ENCODE measurements around the gene ABHD16B. TPM values are rescaled to one million over a fixed set of nuclear protein-coding genes. Genes with fewer than 3 reads are reported as not detected.

The ABHD16B gene
- total RNA-seq (2022; extraction: Qiagen RNA extraction) = 0.08 to 0.13 TPM in 2 of 5 replicates, not detected in the others

DNA sequence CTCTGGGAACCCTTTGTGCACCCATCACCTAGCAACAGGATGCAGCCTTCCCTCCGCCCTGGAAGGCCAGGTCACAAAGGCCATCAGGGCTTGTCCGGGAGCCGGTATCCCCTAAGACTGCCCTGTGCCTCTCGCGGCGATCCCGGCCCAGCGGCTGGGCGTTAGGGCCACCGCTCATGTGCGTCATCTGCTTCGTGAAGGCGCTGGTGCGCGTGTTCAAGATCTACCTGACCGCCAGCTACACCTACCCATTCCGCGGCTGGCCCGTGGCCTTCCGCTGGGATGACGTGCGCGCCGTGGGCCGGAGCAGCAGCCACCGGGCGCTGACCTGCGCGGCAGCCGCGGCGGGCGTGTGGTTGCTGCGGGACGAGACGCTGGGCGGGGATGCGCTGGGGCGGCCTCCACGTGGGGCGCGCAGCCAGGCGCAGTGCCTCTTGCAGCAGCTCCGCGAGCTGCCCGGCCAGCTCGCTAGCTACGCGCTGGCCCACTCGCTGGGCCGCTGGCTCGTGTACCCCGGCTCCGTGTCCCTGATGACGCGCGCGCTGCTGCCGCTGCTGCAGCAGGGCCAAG is at the start of gene ABHD16B:
TSS of gene ABHD16B (plus strand) at position 134 of the 570 bp plus-strand sequence. CDS start at position 177, 43 bp downstream.

DNA sequence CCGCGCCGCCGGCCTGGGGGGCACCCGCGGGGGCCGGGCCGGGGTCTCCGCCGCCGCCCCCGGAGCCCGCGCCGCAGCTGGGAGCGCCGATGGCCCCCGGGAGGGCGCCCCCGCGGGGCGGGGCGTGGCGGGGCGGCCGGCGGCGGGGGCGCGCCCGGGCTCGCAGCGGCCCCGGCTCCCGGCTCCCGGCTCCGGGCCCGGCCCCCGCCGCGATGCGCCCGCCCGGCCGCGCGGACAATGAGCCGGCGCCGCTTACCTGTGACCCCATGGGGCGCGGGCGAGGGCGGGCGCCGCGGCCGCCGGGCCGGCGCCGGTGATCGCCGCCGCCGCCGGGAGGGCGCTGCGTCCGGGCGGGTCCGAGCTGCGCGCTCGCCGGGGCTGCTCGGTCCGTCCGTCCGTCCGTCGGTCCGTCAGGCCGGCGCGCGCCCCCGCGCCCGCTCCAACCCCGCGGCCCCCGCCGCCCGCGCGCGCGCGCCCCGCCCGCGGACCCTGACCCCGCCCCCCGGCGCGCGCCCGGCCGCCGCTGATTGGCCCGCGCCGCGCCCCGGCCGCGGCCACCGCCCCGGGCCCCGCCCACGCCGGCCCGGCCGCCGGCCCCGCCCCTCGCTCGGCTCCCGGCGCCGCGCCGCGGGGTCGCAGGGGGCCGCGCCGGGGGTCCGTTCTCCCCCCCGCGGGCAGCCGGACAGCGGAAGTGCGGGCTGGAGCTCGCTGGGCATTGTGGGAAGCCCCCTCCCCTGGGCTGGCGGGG is 30.3 kb upstream of the ABHD16B start, which contains the start of gene ZBTB46:
TSS of gene ZBTB46 (minus strand) at position 424 of the 748 bp plus-strand sequence. CDS start 40,507 bp downstream, outside the sequence.

DNA sequence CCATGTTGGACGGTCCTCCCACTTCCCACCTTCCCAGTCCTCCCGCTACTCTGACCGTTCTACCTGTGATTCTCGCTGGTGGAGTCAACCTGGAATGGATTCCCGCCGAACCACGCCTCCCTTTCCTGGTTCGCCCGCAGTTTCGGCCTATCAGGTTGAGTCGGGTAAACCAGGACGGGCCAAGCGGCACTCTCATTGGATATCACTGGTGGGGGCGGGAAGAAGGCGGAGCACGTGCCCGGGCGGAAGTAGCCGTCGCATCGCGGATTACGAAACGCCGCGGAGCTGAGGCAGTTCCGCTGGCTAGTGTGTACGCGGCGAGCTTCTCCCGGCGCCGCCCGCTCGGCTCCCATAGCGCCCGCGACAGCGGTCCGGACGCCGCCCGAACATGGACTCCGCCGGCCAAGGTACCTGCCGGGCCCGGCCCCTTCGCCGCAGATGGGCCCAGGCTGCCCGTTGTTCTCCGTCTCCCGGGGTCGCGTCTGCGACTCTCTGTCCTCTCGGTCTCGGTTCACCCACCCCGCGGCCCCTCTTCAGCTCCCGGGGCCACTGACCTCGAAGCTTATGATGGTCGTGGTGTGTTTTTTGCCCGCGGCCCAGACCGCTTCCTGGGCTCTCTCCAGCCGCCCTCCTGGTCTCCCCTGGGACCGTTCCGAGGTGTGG is 3.8 kb downstream of the ABHD16B start, which contains the start of gene TPD52L2:
TSS of gene TPD52L2 (plus strand) at position 293 of the 663 bp plus-strand sequence. CDS start at position 389, 96 bp downstream.

DNA sequence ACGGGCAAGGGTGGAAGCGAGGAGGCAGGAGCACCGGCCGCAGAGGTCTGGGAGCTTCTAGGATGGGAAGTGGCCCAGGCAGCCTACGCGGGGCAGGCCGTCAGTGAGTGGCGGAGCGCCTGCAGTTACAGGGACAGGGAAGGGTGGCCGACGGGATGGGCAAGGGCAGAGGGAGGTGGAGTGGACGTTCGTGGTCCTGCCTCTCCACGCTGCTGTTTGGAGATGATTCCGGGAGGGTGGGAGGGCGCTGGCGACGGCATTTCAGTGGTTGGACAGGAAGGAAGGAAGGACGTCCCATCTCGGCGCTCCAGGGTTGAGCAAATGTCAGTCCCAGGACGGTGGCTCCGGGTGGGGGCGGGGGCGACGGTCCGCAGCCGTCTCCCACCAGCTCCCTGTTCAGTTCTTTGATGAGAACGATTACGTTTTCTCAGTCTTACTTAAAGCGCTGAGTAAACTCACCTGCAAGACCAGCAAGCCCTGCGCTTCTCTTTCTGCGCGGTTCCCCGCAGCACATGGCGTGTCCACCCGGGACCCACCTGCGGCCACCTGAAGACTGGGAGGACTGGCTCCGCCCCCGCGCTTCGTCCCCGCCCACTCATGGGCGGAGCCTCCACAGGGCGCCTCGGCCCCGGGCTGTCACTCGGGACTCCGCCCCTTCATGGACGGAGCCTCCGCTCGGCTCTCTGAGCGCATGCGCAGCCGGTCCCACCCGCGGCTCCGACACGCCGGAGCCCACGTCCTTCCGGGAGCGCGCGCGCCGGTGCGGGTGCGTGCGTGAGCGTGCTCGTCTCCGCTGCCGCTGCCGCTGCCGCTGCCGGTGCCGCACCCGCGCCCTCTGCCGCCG is 33.3 kb downstream of the ABHD16B start, which contains the start of gene DNAJC5:
TSS of gene DNAJC5 (plus strand) at position 769 of the 844 bp plus-strand sequence. CDS start 33,220 bp downstream, outside the sequence.

Other genes with a start within 250 kb of the ABHD16B start
- 9.7 to 10.6 TPM (median 10.2 TPM) in 5 replicates for gene GMEB2, start 234.4 kb upstream of the ABHD16B start, total RNA-seq (2022; extraction: Qiagen RNA extraction)
- 8.6 to 11.3 TPM (median 9.5 TPM) in 5 replicates for gene STMN3, start 208.1 kb upstream of the ABHD16B start, total RNA-seq (2022; extraction: Qiagen RNA extraction)
- gene RTEL1, start 203.2 kb upstream of the ABHD16B start, total RNA-seq (2022; extraction: Qiagen RNA extraction) = 4.7 to 7.2 TPM (median 6.8 TPM) in 5 replicates
- 0.28 to 0.97 TPM (median 0.77 TPM) in 5 replicates for gene TNFRSF6B, start 164.8 kb upstream of the ABHD16B start, total RNA-seq (2022; extraction: Qiagen RNA extraction)
- 33.9 to 39.1 TPM (median 38.0 TPM) in 5 replicates for gene ARFRP1, start 153.5 kb upstream of the ABHD16B start, total RNA-seq (2022; extraction: Qiagen RNA extraction)
- gene ZGPAT, start 153.5 kb upstream of the ABHD16B start, total RNA-seq (2022; extraction: Qiagen RNA extraction) = 25.1 to 27.5 TPM (median 27.0 TPM) in 5 replicates
- gene LIME1, start 124.8 kb upstream of the ABHD16B start, total RNA-seq (2022; extraction: Qiagen RNA extraction) = 5.0 to 9.8 TPM (median 8.9 TPM) in 5 replicates
- gene SLC2A4RG, start 121.7 kb upstream of the ABHD16B start, total RNA-seq (2022; extraction: Qiagen RNA extraction) = 59.0 to 100 TPM (median 93.0 TPM) in 5 replicates
- gene ZBTB46, start 30.2 kb upstream of the ABHD16B start, total RNA-seq (2022; extraction: Qiagen RNA extraction) = 0.71 to 1.0 TPM (median 0.81 TPM) in 5 replicates
- gene TPD52L2, start 3.8 kb downstream of the ABHD16B start, total RNA-seq (2022; extraction: Qiagen RNA extraction) = 131 to 146 TPM (median 133 TPM) in 5 replicates
- 27.2 to 30.6 TPM (median 28.7 TPM) in 5 replicates for gene DNAJC5, start 33.6 kb downstream of the ABHD16B start, total RNA-seq (2022; extraction: Qiagen RNA extraction)
- 25.7 to 34.2 TPM (median 31.7 TPM) in 5 replicates for gene UCKL1, start 94.9 kb downstream of the ABHD16B start, total RNA-seq (2022; extraction: Qiagen RNA extraction)
- gene ZNF512B, start 108.4 kb downstream of the ABHD16B start, total RNA-seq (2022; extraction: Qiagen RNA extraction) = 10.4 to 12.9 TPM (median 12.1 TPM) in 5 replicates
- not detected in 5 replicates for gene SAMD10, start 118.1 kb downstream of the ABHD16B start, total RNA-seq (2022; extraction: Qiagen RNA extraction)
- gene PRPF6, start 119.6 kb downstream of the ABHD16B start, total RNA-seq (2022; extraction: Qiagen RNA extraction) = 49.4 to 62.8 TPM (median 53.2 TPM) in 5 replicates
- gene C20orf204, start 174.7 kb downstream of the ABHD16B start, total RNA-seq (2022; extraction: Qiagen RNA extraction) = 0.23 to 0.52 TPM (median 0.32 TPM) in 5 replicates
- gene SOX18, start 188.1 kb downstream of the ABHD16B start, total RNA-seq (2022; extraction: Qiagen RNA extraction) = 1.3 to 2.7 TPM (median 2.3 TPM) in 5 replicates
- gene TCEA2, start 201.7 kb downstream of the ABHD16B start, total RNA-seq (2022; extraction: Qiagen RNA extraction) = 26.0 to 48.5 TPM (median 44.8 TPM) in 5 replicates
- gene RGS19, start 218.0 kb downstream of the ABHD16B start, total RNA-seq (2022; extraction: Qiagen RNA extraction) = 29.7 to 38.9 TPM (median 36.5 TPM) in 5 replicates
- 1.0 to 1.7 TPM (median 1.2 TPM) in 5 replicates for gene OPRL1, start 218.6 kb downstream of the ABHD16B start, total RNA-seq (2022; extraction: Qiagen RNA extraction)
- 0.48 to 2.2 TPM (median 1.8 TPM) in 5 replicates for gene LKAAEAR1, start 222.9 kb downstream of the ABHD16B start, total RNA-seq (2022; extraction: Qiagen RNA extraction)
- gene NPBWR2, start 246.1 kb downstream of the ABHD16B start, total RNA-seq (2022; extraction: Qiagen RNA extraction) = not detected in 5 replicates

Measured in A549 treated with Hydrocortisone at 1 μM for 4 hours (cell line).